ENCODE results near the gene DRG2.

DRG2 gene

GRCh38 chr17:18110636-18111145, 22.9 kb downstream of the DRG2 start:
- no peak for DNase-seq (ENCODE audit: low read depth, low spot score)
- H3K4me3 ChIP-seq (ENCODE audit: low read length): no peak overlapping the region

GRCh38 chr17:18111330-18111971, 23.7 kb downstream of the DRG2 start:
- H3K4me3 ChIP-seq (ENCODE audit: low read length): no peak overlapping the region
- no peak for DNase-seq (ENCODE audit: low read depth, low spot score)

- no peak for DNase-seq (ENCODE audit: low read depth, low spot score)
- H3K4me3 ChIP-seq (ENCODE audit: low read length): no peak overlapping the region
Measured at GRCh38 chr17:18115517-18115916, 27.8 kb downstream of the DRG2 start.

- DNase-seq (ENCODE audit: low read depth, low spot score): no peak
- no peak overlapping the region for H3K4me3 ChIP-seq (ENCODE audit: low read length)
Measured at GRCh38 chr17:18116078-18116477, 28.3 kb downstream of the DRG2 start.

- no peak overlapping the region for H3K4me3 ChIP-seq (ENCODE audit: low read length)
- no peak for DNase-seq (ENCODE audit: low read depth, low spot score)
Measured at GRCh38 chr17:18117533-18117932, 29.8 kb downstream of the DRG2 start.

GRCh38 chr17:18117982-18118975, 30.5 kb downstream of the DRG2 start:
- DNase-seq (ENCODE audit: low read depth, low spot score): no peak
- H3K4me3 ChIP-seq (ENCODE audit: low read length): no peak overlapping the region

- no peak overlapping the region for H3K4me3 ChIP-seq (ENCODE audit: low read length)
- no peak for DNase-seq (ENCODE audit: low read depth, low spot score)
Measured at GRCh38 chr17:18119166-18119745, 31.5 kb downstream of the DRG2 start.

GRCh38 chr17:18119938-18120337, 32.2 kb downstream of the DRG2 start:
- DNase-seq (ENCODE audit: low read depth, low spot score): no peak

GRCh38 chr17:18120461-18121017, 32.8 kb downstream of the DRG2 start:
- no peak for DNase-seq (ENCODE audit: low read depth, low spot score)
- H3K4me3 ChIP-seq (ENCODE audit: low read length): no peak overlapping the region

More at GRCh38 chr17:18119938-18120337, 32.2 kb downstream of the DRG2 start:
- no peak overlapping the region for H3K4me3 ChIP-seq (ENCODE audit: low read length)

- no peak for DNase-seq (ENCODE audit: low read depth, low spot score)
- no peak overlapping the region for H3K4me3 ChIP-seq (ENCODE audit: low read length)
Measured at GRCh38 chr17:18121144-18121910, 33.6 kb downstream of the DRG2 start.

- H3K4me3 ChIP-seq (ENCODE audit: low read length): no peak overlapping the region
- no peak for DNase-seq (ENCODE audit: low read depth, low spot score)
Measured at GRCh38 chr17:18122990-18123753, 35.4 kb downstream of the DRG2 start.

GRCh38 chr17:18124345-18125126, 36.8 kb downstream of the DRG2 start:
- no peak for DNase-seq (ENCODE audit: low read depth, low spot score)
- no peak overlapping the region for H3K4me3 ChIP-seq (ENCODE audit: low read length)

- no peak overlapping the region for H3K4me3 ChIP-seq (ENCODE audit: low read length)
- DNase-seq (ENCODE audit: low read depth, low spot score): no peak
Measured at GRCh38 chr17:18129041-18129502, 41.3 kb downstream of the DRG2 start.

- no peak for DNase-seq (ENCODE audit: low read depth, low spot score)
- H3K4me3 ChIP-seq (ENCODE audit: low read length): no peak overlapping the region
Measured at GRCh38 chr17:18132711-18133110, 45.0 kb downstream of the DRG2 start.

- DNase-seq (ENCODE audit: low read depth, low spot score): no peak
- H3K4me3 ChIP-seq (ENCODE audit: low read length): no peak overlapping the region
Measured at GRCh38 chr17:18136357-18136756, 48.6 kb downstream of the DRG2 start.

- no peak overlapping the region for H3K4me3 ChIP-seq (ENCODE audit: low read length)
Measured at GRCh38 chr17:18138065-18138749, 50.5 kb downstream of the DRG2 start.

GRCh38 chr17:18139092-18139491, 51.3 kb downstream of the DRG2 start:
- no peak for DNase-seq (ENCODE audit: low read depth, low spot score)

More at GRCh38 chr17:18138065-18138749, 50.5 kb downstream of the DRG2 start:
- DNase-seq (ENCODE audit: low read depth, low spot score): no peak

More at GRCh38 chr17:18139092-18139491, 51.3 kb downstream of the DRG2 start:
- H3K4me3 ChIP-seq (ENCODE audit: low read length): no peak overlapping the region
